Measurements from ENCODE around the gene MICOS13. TPM values are rescaled to one million over a fixed set of nuclear protein-coding genes. Genes with fewer than 3 reads are reported as not detected.

MICOS13 gene
- total RNA-seq, 1 donor: 21.0 TPM

DNA sequence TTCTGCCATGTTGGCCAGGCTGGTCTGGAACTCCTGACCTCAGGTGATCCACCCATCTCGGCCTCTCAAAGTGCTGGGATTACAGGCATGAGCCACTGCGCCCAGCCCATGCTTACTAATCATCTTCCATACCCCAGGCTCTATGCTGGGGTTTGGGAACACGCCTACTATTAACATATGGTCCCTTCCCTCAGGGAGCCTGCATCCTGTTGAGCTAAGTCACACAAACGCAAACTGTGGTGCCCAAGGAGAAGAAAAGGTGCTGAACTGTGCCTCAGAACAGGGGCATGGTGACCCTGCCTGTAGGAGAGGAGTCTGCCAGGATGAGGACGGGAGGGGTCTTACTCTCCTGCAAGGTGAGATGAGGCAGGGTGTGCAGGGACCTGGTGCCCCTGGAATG is 5.6 kb downstream of the MICOS13 start:
- peak; percentile 49 for DNase-seq (ENCODE audit: insufficient read length, low spot score, missing footprints)
- H3K9me3 ChIP-seq (ENCODE audit: low read depth, low read length): no peaks in the 10 kb centered on the region
- no peak overlapping the region for H3K27ac ChIP-seq (ENCODE audit: low read depth, low read length)
- no peaks in the 10 kb centered on the region for H3K27me3 ChIP-seq (ENCODE audit: insufficient read depth, low read length)
- no peak overlapping the region for H3K4me3 ChIP-seq (ENCODE audit: insufficient read depth, low read length)
- no peak overlapping the region for H2AFZ ChIP-seq (ENCODE audit: low read length)
- no peak overlapping the region for H3K4me2 ChIP-seq (ENCODE audit: insufficient read depth, low read length)
- H3K4me1 ChIP-seq (ENCODE audit: insufficient read depth, low read length): peaks cover 7% of the 10 kb centered on the region
- no peaks in the 10 kb centered on the region for H4K20me1 ChIP-seq (ENCODE audit: insufficient read depth, low read length)
- peaks cover 7% of the 10 kb centered on the region for H3K79me2 ChIP-seq (ENCODE audit: insufficient read depth, low read length)
- peaks cover 3% of the 10 kb centered on the region for H3K36me3 ChIP-seq (ENCODE audit: insufficient read depth, low read length)
- TF ChIP-seq, protein P1, sequence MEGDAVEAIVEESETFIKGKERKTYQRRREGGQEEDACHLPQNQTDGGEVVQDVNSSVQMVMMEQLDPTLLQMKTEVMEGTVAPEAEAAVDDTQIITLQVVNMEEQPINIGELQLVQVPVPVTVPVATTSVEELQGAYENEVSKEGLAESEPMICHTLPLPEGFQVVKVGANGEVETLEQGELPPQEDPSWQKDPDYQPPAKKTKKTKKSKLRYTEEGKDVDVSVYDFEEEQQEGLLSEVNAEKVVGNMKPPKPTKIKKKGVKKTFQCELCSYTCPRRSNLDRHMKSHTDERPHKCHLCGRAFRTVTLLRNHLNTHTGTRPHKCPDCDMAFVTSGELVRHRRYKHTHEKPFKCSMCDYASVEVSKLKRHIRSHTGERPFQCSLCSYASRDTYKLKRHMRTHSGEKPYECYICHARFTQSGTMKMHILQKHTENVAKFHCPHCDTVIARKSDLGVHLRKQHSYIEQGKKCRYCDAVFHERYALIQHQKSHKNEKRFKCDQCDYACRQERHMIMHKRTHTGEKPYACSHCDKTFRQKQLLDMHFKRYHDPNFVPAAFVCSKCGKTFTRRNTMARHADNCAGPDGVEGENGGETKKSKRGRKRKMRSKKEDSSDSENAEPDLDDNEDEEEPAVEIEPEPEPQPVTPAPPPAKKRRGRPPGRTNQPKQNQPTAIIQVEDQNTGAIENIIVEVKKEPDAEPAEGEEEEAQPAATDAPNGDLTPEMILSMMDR (IDR thresholded peaks at IDR 0.05; ENCODE audit: extremely low read depth, low read depth, low read length): no peak

DNA sequence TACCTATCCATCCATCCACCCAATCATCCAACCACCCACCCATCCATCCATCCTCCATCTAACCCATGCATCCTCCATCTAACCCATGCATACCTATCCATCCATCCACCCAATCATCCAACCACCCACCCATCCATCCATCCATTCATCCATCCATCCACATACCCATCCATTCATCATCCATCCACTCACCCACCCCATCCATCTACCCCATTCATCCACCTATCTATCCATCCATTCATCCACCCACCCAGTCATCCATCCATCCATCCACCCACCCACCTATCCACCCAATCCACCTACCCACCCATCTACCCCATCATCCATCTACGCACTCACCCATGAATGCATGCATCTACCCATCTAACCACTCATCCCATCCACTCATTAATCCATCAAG is 6.6 kb downstream of the MICOS13 start:
- DNase-seq (ENCODE audit: insufficient read length, low spot score, missing footprints): no peak
- H3K4me1 ChIP-seq (ENCODE audit: insufficient read depth, low read length): no peaks in the 10 kb centered on the region
- no peak overlapping the region for H3K27ac ChIP-seq (ENCODE audit: low read depth, low read length)

DNA sequence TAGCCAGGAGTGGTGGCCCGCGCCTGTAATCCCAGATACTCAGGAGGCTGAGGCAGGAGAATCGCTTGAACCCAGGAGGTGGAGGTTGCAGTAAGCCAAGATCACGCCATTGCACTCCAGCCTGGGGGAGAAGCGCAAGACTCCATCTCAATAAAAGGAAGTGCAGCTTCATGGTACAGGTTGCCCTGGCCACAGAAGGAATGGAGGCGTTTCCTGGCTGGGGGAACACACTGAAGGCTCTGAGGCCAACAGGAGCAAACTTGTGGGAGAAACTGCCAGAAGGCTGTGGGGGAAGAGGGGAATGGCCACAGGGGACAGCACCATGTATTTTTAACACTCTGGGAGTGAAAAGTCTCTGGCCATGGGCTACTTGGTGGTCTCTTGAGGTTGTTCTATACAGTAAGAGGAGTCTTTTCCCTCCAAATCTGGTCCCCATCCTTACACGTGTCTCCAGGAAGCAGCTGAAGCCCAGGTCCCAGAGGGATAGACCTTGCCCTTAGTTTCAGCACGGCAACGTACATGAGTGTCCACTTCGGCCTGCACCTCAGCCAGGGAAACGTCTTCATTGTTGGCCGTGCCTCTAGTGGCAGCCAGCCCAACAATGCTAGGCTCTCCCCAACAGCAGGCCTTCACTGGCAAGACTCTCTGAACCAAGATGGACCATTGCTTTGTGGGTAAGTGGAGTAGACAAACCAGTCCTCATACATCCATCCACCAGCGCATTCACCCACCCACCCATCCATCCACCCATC is 7.4 kb downstream of the MICOS13 start:
- Histone ChIP-seq H3K4me1 (ENCODE audit: insufficient read depth, low read length) (no peaks in the 10 kb centered on the region), H3K79me2 (ENCODE audit: insufficient read depth, low read length) (peaks cover 2% of the 10 kb centered on the region), H4K20me1 (ENCODE audit: insufficient read depth, low read length) (no peaks in the 10 kb centered on the region), H3K36me3 (ENCODE audit: insufficient read depth, low read length) (peaks cover 21% of the 10 kb centered on the region), H3K4me2 (ENCODE audit: insufficient read depth, low read length) (no peak overlapping the region), H3K4me3 (ENCODE audit: insufficient read depth, low read length) (no peak overlapping the region), H3K9me3 (ENCODE audit: low read depth, low read length) (no peaks in the 10 kb centered on the region), H3K27me3 (ENCODE audit: insufficient read depth, low read length) (no peaks in the 10 kb centered on the region), H2AFZ (ENCODE audit: low read length) (no peak overlapping the region), H3K27ac (ENCODE audit: low read depth, low read length) (no peak overlapping the region)
- peak; percentile 55 for DNase-seq (ENCODE audit: insufficient read length, low spot score, missing footprints)
- TF ChIP-seq, protein P1 (IDR thresholded peaks at IDR 0.05; ENCODE audit: extremely low read depth, low read depth, low read length): no peak

More for the DNA sequence above, 6.6 kb downstream of the MICOS13 start:
- no peak overlapping the region for H2AFZ ChIP-seq (ENCODE audit: low read length)
- TF ChIP-seq, protein P1 (IDR thresholded peaks at IDR 0.05; ENCODE audit: extremely low read depth, low read depth, low read length): no peak
- peaks cover 12% of the 10 kb centered on the region for H3K36me3 ChIP-seq (ENCODE audit: insufficient read depth, low read length)
- H3K4me3 ChIP-seq (ENCODE audit: insufficient read depth, low read length): no peak overlapping the region
- H4K20me1 ChIP-seq (ENCODE audit: insufficient read depth, low read length): no peaks in the 10 kb centered on the region
- H3K79me2 ChIP-seq (ENCODE audit: insufficient read depth, low read length): peaks cover 2% of the 10 kb centered on the region
- no peaks in the 10 kb centered on the region for H3K27me3 ChIP-seq (ENCODE audit: insufficient read depth, low read length)
- no peaks in the 10 kb centered on the region for H3K9me3 ChIP-seq (ENCODE audit: low read depth, low read length)
- no peak overlapping the region for H3K4me2 ChIP-seq (ENCODE audit: insufficient read depth, low read length)

DNA sequence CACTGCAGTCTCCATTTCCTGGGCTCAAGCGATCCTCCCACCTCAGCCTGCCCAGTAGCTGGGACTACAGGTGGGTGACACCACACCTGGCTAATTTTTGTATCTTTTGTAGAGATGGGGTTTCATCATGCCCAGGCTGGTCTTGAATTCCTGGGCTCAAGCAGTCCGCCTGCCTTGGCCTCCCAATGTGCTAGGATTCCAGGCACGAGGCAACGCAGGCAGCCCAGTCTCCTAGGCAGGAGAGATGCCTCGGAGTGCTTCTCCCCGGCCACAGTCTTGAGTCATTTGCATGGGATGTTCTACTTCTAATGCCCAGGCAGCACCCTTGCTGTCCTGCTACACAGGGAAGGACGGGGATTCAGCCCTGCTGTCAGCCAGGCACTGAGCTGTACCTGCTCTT is 8.7 kb downstream of the MICOS13 start:
- H3K4me2 ChIP-seq (ENCODE audit: insufficient read depth, low read length): no peak overlapping the region
- H2AFZ ChIP-seq (ENCODE audit: low read length): no peak overlapping the region
- H3K27ac ChIP-seq (ENCODE audit: low read depth, low read length): no peak overlapping the region
- peaks cover 8% of the 10 kb centered on the region for H4K20me1 ChIP-seq (ENCODE audit: insufficient read depth, low read length)
- DNase-seq (ENCODE audit: insufficient read length, low spot score, missing footprints): peak; percentile 41
- TF ChIP-seq, protein P1 (IDR thresholded peaks at IDR 0.05; ENCODE audit: extremely low read depth, low read depth, low read length): no peak
- H3K9me3 ChIP-seq (ENCODE audit: low read depth, low read length): no peaks in the 10 kb centered on the region
- peaks cover 5% of the 10 kb centered on the region for H3K79me2 ChIP-seq (ENCODE audit: insufficient read depth, low read length)
- H3K36me3 ChIP-seq (ENCODE audit: insufficient read depth, low read length): peaks cover 33% of the 10 kb centered on the region
- H3K4me1 ChIP-seq (ENCODE audit: insufficient read depth, low read length): no peaks in the 10 kb centered on the region
- H3K4me3 ChIP-seq (ENCODE audit: insufficient read depth, low read length): no peak overlapping the region
- no peaks in the 10 kb centered on the region for H3K27me3 ChIP-seq (ENCODE audit: insufficient read depth, low read length)

All from osteoblast (primary cell).